OCI-LY3 (cell line): Measurements from ENCODE around the gene DESI2.

Experiments
- H2AFZ ChIP-seq: fragments of 200-600, 300-600 bp; shearing (Covaris generic); 2 replicates; pipeline ENCODE4 v1.6.0; 2014; ENCODE audit warnings: antibody characterized with exemption, low read depth, low read length
- H3K27ac ChIP-seq: fragments of 200-600, 300-600 bp; sonication (generic); 2 replicates; pipeline ENCODE4 v1.5.1; 2014; ENCODE audit warnings: mild to moderate bottlenecking, low read length, moderate library complexity, mixed read lengths
- H3K27me3 ChIP-seq: fragments of 200-600, 300-600 bp; sonication (generic); 2 replicates; pipeline ENCODE4 v1.6.1; 2014; ENCODE audit warnings: low read depth, low read length, mixed read lengths
- H3K36me3 ChIP-seq: fragments of 200-600, 300-600 bp; sonication (generic); replicated peaks from 2 replicates; pipeline ENCODE3; 2014; ENCODE audit warnings: low read depth, low read length, mixed read lengths
- H3K4me1 ChIP-seq: fragments of 300-600, 200-600 bp; sonication (generic); 2 replicates; pipeline ENCODE4 v1.6.1; 2014; ENCODE audit warnings: low read length, mixed read lengths
- H3K4me2 ChIP-seq: fragments of 200-600, 300-600 bp; sonication (generic); 2 replicates; pipeline ENCODE4 v1.6.1; 2014; ENCODE audit warnings: low read length, mixed read lengths
- H3K4me3 ChIP-seq: fragments of 300-600, 200-600 bp; sonication (generic); 2 replicates; pipeline ENCODE4 v1.5.1; 2014; ENCODE audit warnings: antibody characterized with exemption, mild to moderate bottlenecking, low read length, moderate library complexity
- H3K79me2 ChIP-seq: fragments of 300-600, 200-600 bp; shearing (Covaris generic); 2 replicates; pipeline ENCODE4 v1.6.1; 2014; ENCODE audit warnings: mild to moderate bottlenecking, low read length, mixed read lengths
- H3K9ac ChIP-seq: fragments of 300-600, 200-600 bp; shearing (Covaris generic); 2 replicates; pipeline ENCODE4 v1.6.0; 2014; ENCODE audit warnings: mild to moderate bottlenecking, low read length, moderate library complexity
- H3K9me3 ChIP-seq: fragments of 200-600, 300-600 bp; shearing (Covaris generic); 2 replicates; pipeline ENCODE4 v1.6.1; 2014; ENCODE audit warnings: low read length, mixed read lengths; ENCODE audit not compliant: insufficient read depth
- H4K20me1 ChIP-seq: fragments of 200-600, 300-600 bp; sonication (generic); 2 replicates; pipeline ENCODE4 v1.6.1; 2016; ENCODE audit warnings: low read length, mixed read lengths; ENCODE audit not compliant: insufficient read depth
- CTCF ChIP-seq: fragments of 200-600, 300-600 bp; sonication (generic); IDR thresholded peaks from 2 replicates; pipeline ENCODE4 v1.5.1; 2014; ENCODE audit warnings: antibody characterized with exemption, low read length, low read depth
- EZH2phosphoT487 ChIP-seq: fragments of 200-600 bp; shearing (Covaris generic); IDR thresholded peaks from 2 replicates; pipeline ENCODE4 v1.6.1; 2018; ENCODE audit warnings: antibody characterized with exemption, mixed run types, low read depth

The DESI2 gene

GRCh38 chr1:244640917-244641316 lies 12.0 kb upstream of the DESI2 start:
- no peak overlapping the region for H2AFZ ChIP-seq
- H3K4me3 ChIP-seq = no peak overlapping the region
- no peaks in the 10 kb centered on the region for H3K4me1 ChIP-seq
- no peak overlapping the region for H3K9ac ChIP-seq
- H3K27ac ChIP-seq = no peak overlapping the region
- no peaks in the 10 kb centered on the region for H3K36me3 ChIP-seq
- H3K9me3 ChIP-seq = no peaks in the 10 kb centered on the region
- no peak overlapping the region for H3K4me2 ChIP-seq
- H3K27me3 ChIP-seq = peaks cover 25% of the 10 kb centered on the region
- no peaks in the 10 kb centered on the region for H3K79me2 ChIP-seq
- TF ChIP-seq EZH2phosphoT487 (no peak), CTCF (no peak)
- H4K20me1 ChIP-seq = no peaks in the 10 kb centered on the region

GRCh38 chr1:244642526-244642925 lies 10.4 kb upstream of the DESI2 start:
- no peaks in the 10 kb centered on the region for H3K4me1 ChIP-seq
- H4K20me1 ChIP-seq = no peaks in the 10 kb centered on the region
- no peaks in the 10 kb centered on the region for H3K9me3 ChIP-seq
- TF ChIP-seq CTCF (no peak), EZH2phosphoT487 (no peak)
- H3K79me2 ChIP-seq = no peaks in the 10 kb centered on the region
- no peak overlapping the region for H3K27ac ChIP-seq
- H3K36me3 ChIP-seq = no peaks in the 10 kb centered on the region
- no peak overlapping the region for H3K4me2 ChIP-seq
- H2AFZ ChIP-seq = no peak overlapping the region
- no peak overlapping the region for H3K9ac ChIP-seq
- H3K27me3 ChIP-seq = peaks cover 24% of the 10 kb centered on the region
- no peak overlapping the region for H3K4me3 ChIP-seq

- no peak for TF ChIP-seq CTCF
- TF ChIP-seq EZH2phosphoT487 = no peak
- Histone ChIP-seq H3K9me3 (no peaks in the 10 kb centered on the region), H3K27me3 (peaks cover 19% of the 10 kb centered on the region), H4K20me1 (no peaks in the 10 kb centered on the region), H3K27ac (no peak overlapping the region), H3K4me3 (no peak overlapping the region), H3K4me1 (no peaks in the 10 kb centered on the region), H2AFZ (no peak overlapping the region), H3K9ac (no peak overlapping the region), H3K4me2 (no peak overlapping the region), H3K79me2 (no peaks in the 10 kb centered on the region), H3K36me3 (no peaks in the 10 kb centered on the region)
Observed at GRCh38 chr1:244642988-244643387, 9.9 kb upstream of the DESI2 start.

GRCh38 chr1:244645414-244645813 lies 7.5 kb upstream of the DESI2 start:
- no peak overlapping the region for H3K4me3 ChIP-seq
- peaks cover 7% of the 10 kb centered on the region; the same call in 1 of the 2 replicates for H3K27me3 ChIP-seq
- no peak overlapping the region for H3K9ac ChIP-seq
- no peaks in the 10 kb centered on the region for H4K20me1 ChIP-seq
- H3K79me2 ChIP-seq = no peaks in the 10 kb centered on the region
- no peak overlapping the region for H3K4me2 ChIP-seq
- H3K27ac ChIP-seq = no peak overlapping the region
- H3K36me3 ChIP-seq = no peaks in the 10 kb centered on the region
- H3K9me3 ChIP-seq = no peaks in the 10 kb centered on the region
- no peaks in the 10 kb centered on the region for H3K4me1 ChIP-seq
- H2AFZ ChIP-seq = no peak overlapping the region
- no peak for TF ChIP-seq CTCF
- TF ChIP-seq EZH2phosphoT487 = no peak
